Astrocyte (in vitro differentiated cells and primary cell): Measurements from ENCODE around the gene SPAG9. TPM values are rescaled to one million over a fixed set of nuclear protein-coding genes. Genes with fewer than 3 reads are reported as not detected.

Experiments
- DNase-seq: peaks from one replicate; pipeline ENCODE4 v3.0.0-alpha.2; 2010; ENCODE audit warnings: low read depth
- FAIRE-seq: peaks from 2 replicates; lab custom pipeline; 2011; peaks lifted over from hg19 to GRCh38; lab: Jason Lieb, UNC
- H2AFZ ChIP-seq: 2 replicates; pipeline ENCODE4 v1.6.0; 2012; ENCODE audit warnings: low read depth, low read length, inconsistent platforms
- H3K27ac ChIP-seq: 2 replicates; pipeline ENCODE4 v1.5.1; 2011; ENCODE audit warnings: low read depth, low read length, inconsistent platforms
- H3K27me3 ChIP-seq: 2 replicates; pipeline ENCODE4 v1.6.0; 2011; ENCODE audit warnings: low read length, inconsistent platforms; ENCODE audit not compliant: insufficient read depth
- H3K36me3 ChIP-seq: 2 replicates; pipeline ENCODE4 v1.5.1; 2011; ENCODE audit warnings: low read length, inconsistent platforms; ENCODE audit not compliant: insufficient read depth
- H3K4me1 ChIP-seq: 2 replicates; pipeline ENCODE4 v1.5.1; 2011; ENCODE audit warnings: low read length, inconsistent platforms; ENCODE audit not compliant: insufficient read depth
- H3K4me2 ChIP-seq: 2 replicates; pipeline ENCODE4 v1.6.0; 2012; ENCODE audit warnings: low read length, inconsistent platforms
- H3K4me3 ChIP-seq: 2 replicates; pipeline ENCODE4 v1.5.1; 2011; ENCODE audit warnings: low read depth, mild to moderate bottlenecking, low read length, inconsistent platforms; ENCODE audit not compliant: insufficient read depth
- H3K79me2 ChIP-seq: 2 replicates; pipeline ENCODE4 v1.6.0; 2012; ENCODE audit warnings: mild to moderate bottlenecking, low read length, inconsistent platforms; ENCODE audit not compliant: insufficient read depth
- H3K9ac ChIP-seq: 2 replicates; pipeline ENCODE4 v1.6.0; 2012; ENCODE audit warnings: mild to moderate bottlenecking, low read length, inconsistent platforms
- H3K9me3 ChIP-seq: 2 replicates; pipeline ENCODE4 v1.5.1; 2012; ENCODE audit warnings: low read depth, mild to moderate bottlenecking, low read length, inconsistent platforms; ENCODE audit not compliant: insufficient read depth
- H4K20me1 ChIP-seq: 2 replicates; pipeline ENCODE4 v1.6.0; 2012; ENCODE audit warnings: low read length, inconsistent platforms; ENCODE audit not compliant: insufficient read depth
- H3K27ac Mint-ChIP-seq: one replicate; pipeline ENCODE4 v1.8.0; 2021; ENCODE audit warnings: mild to moderate bottlenecking, mixed read lengths; ENCODE audit not compliant: unreplicated experiment
- H3K27me3 Mint-ChIP-seq: one replicate; pipeline ENCODE4 v1.8.0; 2021; ENCODE audit warnings: low read depth, mixed read lengths; ENCODE audit not compliant: unreplicated experiment
- H3K36me3 Mint-ChIP-seq: one replicate; pipeline ENCODE4 v1.8.0; 2021; ENCODE audit warnings: low read depth, mixed read lengths; ENCODE audit not compliant: unreplicated experiment
- H3K4me1 Mint-ChIP-seq: one replicate; pipeline ENCODE4 v1.8.0; 2021; ENCODE audit warnings: low read depth, mixed read lengths; ENCODE audit not compliant: unreplicated experiment
- H3K4me3 Mint-ChIP-seq: one replicate; pipeline ENCODE4 v1.8.0; 2021; ENCODE audit warnings: mild to moderate bottlenecking, moderate library complexity, mixed read lengths; ENCODE audit not compliant: unreplicated experiment
- H3K9me3 Mint-ChIP-seq: one replicate; pipeline ENCODE4 v1.8.0; 2021; ENCODE audit warnings: mild to moderate bottlenecking, mixed read lengths; ENCODE audit not compliant: unreplicated experiment
- CTCF ChIP-seq: IDR thresholded peaks from 2 replicates; pipeline ENCODE4 v1.5.1; 2011; ENCODE audit warnings: low read depth, mild to moderate bottlenecking, inconsistent platforms, low read length, moderate library complexity; ENCODE audit not compliant: insufficient read depth
- EZH2 ChIP-seq: IDR thresholded peaks from 2 replicates; pipeline ENCODE4 v1.6.1; 2012; ENCODE audit warnings: mild to moderate bottlenecking, low read length, inconsistent platforms; ENCODE audit not compliant: insufficient read depth
- total RNA-seq: library from RNA; stranded (reverse); gene quantifications from 2 replicates; pipeline ENCODE4 v1.2.1, GENCODE V29; 2021

The SPAG9 gene
- total RNA-seq, 1 donor from 2014 or later: 102 TPM

- Histone ChIP-seq H3K4me3 (no peak overlapping the region), H3K36me3 (no peaks in the 10 kb centered on the region), H3K27ac (no peak overlapping the region), H3K4me2 (no peak overlapping the region), H3K9ac (no peak overlapping the region), H3K4me1 (peaks cover 3% of the 10 kb centered on the region), H3K79me2 (no peaks in the 10 kb centered on the region), H2AFZ (no peak overlapping the region), H3K9me3 (no peaks in the 10 kb centered on the region), H3K27me3 (no peaks in the 10 kb centered on the region), H4K20me1 (no peaks in the 10 kb centered on the region)
- Mint-ChIP-seq H3K4me1 (peaks cover 5% of the 10 kb centered on the region), H3K9me3 (peaks cover 2% of the 10 kb centered on the region), H3K36me3 (no peaks in the 10 kb centered on the region), H3K4me3 (no peak overlapping the region), H3K27ac (no peak overlapping the region), H3K27me3 (peaks cover 41% of the 10 kb centered on the region)
- TF ChIP-seq EZH2 (no peak), CTCF (no peak)
- no peak for FAIRE-seq
- DNase-seq: no peak
Observed at GRCh38 chr17:50924800-50925199, 195.9 kb downstream of the SPAG9 start.

GRCh38 chr17:50924300-50924699 is 196.4 kb downstream of the SPAG9 start:
- no peak overlapping the region for H3K4me3 ChIP-seq
- no peak for DNase-seq
- H3K9ac ChIP-seq: no peak overlapping the region
- no peaks in the 10 kb centered on the region for H3K9me3 ChIP-seq
- TF ChIP-seq CTCF: no peak
- no peak for TF ChIP-seq EZH2
- no peaks in the 10 kb centered on the region for H4K20me1 ChIP-seq
- H3K27ac ChIP-seq: no peak overlapping the region
- Mint-ChIP-seq H3K4me1 (peaks cover 9% of the 10 kb centered on the region), H3K27me3 (peaks cover 40% of the 10 kb centered on the region), H3K36me3 (no peaks in the 10 kb centered on the region), H3K27ac (no peak overlapping the region), H3K4me3 (no peak overlapping the region), H3K9me3 (peaks cover 2% of the 10 kb centered on the region)
- no peaks in the 10 kb centered on the region for H3K27me3 ChIP-seq
- H3K79me2 ChIP-seq: no peaks in the 10 kb centered on the region
- no peak for FAIRE-seq
- H3K4me1 ChIP-seq: peaks cover 8% of the 10 kb centered on the region
- H3K36me3 ChIP-seq: no peaks in the 10 kb centered on the region
- H3K4me2 ChIP-seq: no peak overlapping the region
- no peak overlapping the region for H2AFZ ChIP-seq

GRCh38 chr17:50923611-50924010 is 197.1 kb downstream of the SPAG9 start:
- Mint-ChIP-seq H3K4me3 (no peak overlapping the region), H3K27ac (no peak overlapping the region), H3K36me3 (no peaks in the 10 kb centered on the region), H3K9me3 (peaks cover 2% of the 10 kb centered on the region), H3K4me1 (peaks cover 13% of the 10 kb centered on the region), H3K27me3 (peaks cover 33% of the 10 kb centered on the region)
- no peaks in the 10 kb centered on the region for H3K27me3 ChIP-seq
- H3K4me3 ChIP-seq: no peak overlapping the region
- H3K4me2 ChIP-seq: no peak overlapping the region
- H3K27ac ChIP-seq: no peak overlapping the region
- DNase-seq: no peak
- H3K9me3 ChIP-seq: no peaks in the 10 kb centered on the region
- no peak overlapping the region for H2AFZ ChIP-seq
- no peak for FAIRE-seq
- H3K4me1 ChIP-seq: peaks cover 12% of the 10 kb centered on the region
- H3K79me2 ChIP-seq: no peaks in the 10 kb centered on the region
- no peak for TF ChIP-seq EZH2
- TF ChIP-seq CTCF: no peak
- no peak overlapping the region for H3K9ac ChIP-seq
- H3K36me3 ChIP-seq: no peaks in the 10 kb centered on the region
- no peaks in the 10 kb centered on the region for H4K20me1 ChIP-seq
